HG02943 (cell line): ENCODE data around the gene LPP.

ENCODE experiments used
- ATAC-seq: cut with Tn5 transposase; IDR thresholded peaks from one replicate; pipeline ENCODE4 v1.9.1; 2021; ENCODE audit warnings: mild to moderate bottlenecking, low read depth, moderate library complexity; ENCODE audit not compliant: unreplicated experiment

LPP gene

GRCh38 chr3:188782613-188783124, 628.7 kb downstream of the LPP start:
- ATAC-seq: no peak

GRCh38 chr3:188786424-188786823, 632.5 kb downstream of the LPP start:
- ATAC-seq: no peak

GRCh38 chr3:188788621-188789081, 634.7 kb downstream of the LPP start:
- no peak for ATAC-seq

GRCh38 chr3:188789251-188789650, 635.3 kb downstream of the LPP start:
- no peak for ATAC-seq

- ATAC-seq: no peak
Observed at GRCh38 chr3:188791311-188791710, 637.4 kb downstream of the LPP start.

- ATAC-seq: no peak
Observed at GRCh38 chr3:188792793-188793192, 638.8 kb downstream of the LPP start.

- no peak for ATAC-seq
Observed at GRCh38 chr3:188796122-188796631, 642.2 kb downstream of the LPP start.

GRCh38 chr3:188797045-188797444, 643.1 kb downstream of the LPP start:
- no peak for ATAC-seq

GRCh38 chr3:188798556-188799145, 644.7 kb downstream of the LPP start:
- ATAC-seq: no peak

- no peak for ATAC-seq
Observed at GRCh38 chr3:188801393-188801792, 647.4 kb downstream of the LPP start.

- ATAC-seq: no peak
Observed at GRCh38 chr3:188802645-188803044, 648.7 kb downstream of the LPP start.

- no peak for ATAC-seq
Observed at GRCh38 chr3:188807006-188807405, 653.0 kb downstream of the LPP start.

GRCh38 chr3:188812198-188812597, 658.2 kb downstream of the LPP start:
- no peak for ATAC-seq

- ATAC-seq: no peak
Observed at GRCh38 chr3:188814581-188814980, 660.6 kb downstream of the LPP start.

GRCh38 chr3:188817103-188817934, 663.4 kb downstream of the LPP start:
- no peak for ATAC-seq

- no peak for ATAC-seq
Observed at GRCh38 chr3:188817935-188818269, 663.9 kb downstream of the LPP start.

- ATAC-seq: no peak
Observed at GRCh38 chr3:188818282-188818681, 664.3 kb downstream of the LPP start.

GRCh38 chr3:188819939-188820338, 666.0 kb downstream of the LPP start:
- no peak for ATAC-seq

GRCh38 chr3:188822004-188822403, 668.0 kb downstream of the LPP start:
- no peak for ATAC-seq

GRCh38 chr3:188822411-188822810, 668.5 kb downstream of the LPP start:
- no peak for ATAC-seq

- no peak for ATAC-seq
Observed at GRCh38 chr3:188824566-188824965, 670.6 kb downstream of the LPP start.

GRCh38 chr3:188825901-188826300, 671.9 kb downstream of the LPP start:
- no peak for ATAC-seq
